Subcutaneous adipose tissue (tissue), 4 donors: ENCODE results near the gene HIPK2. TPM values are rescaled to one million over a fixed set of nuclear protein-coding genes. Genes with fewer than 3 reads are reported as not detected.

Experiments
- total RNA-seq, 4 donors: library from RNA; depleted of rRNA; stranded (reverse); fragments of >200 nt; gene quantifications; one replicate each; pipeline ENCODE4 v1.1.0, GENCODE V29; 2016
- TF ChIP-seq, protein P1 (sequence below): fragments of 450-650 bp; IDR thresholded peaks from one replicate; pipeline ENCODE4 v1.5.1; 2016; ENCODE audit warnings: low read depth, mild to moderate bottlenecking, control low read depth, antibody characterized with exemption, moderate library complexity

HIPK2 gene
- total RNA-seq, 4 donors from 2014 or later = 30.4 to 89.8 (median 60.9) TPM

DNA sequence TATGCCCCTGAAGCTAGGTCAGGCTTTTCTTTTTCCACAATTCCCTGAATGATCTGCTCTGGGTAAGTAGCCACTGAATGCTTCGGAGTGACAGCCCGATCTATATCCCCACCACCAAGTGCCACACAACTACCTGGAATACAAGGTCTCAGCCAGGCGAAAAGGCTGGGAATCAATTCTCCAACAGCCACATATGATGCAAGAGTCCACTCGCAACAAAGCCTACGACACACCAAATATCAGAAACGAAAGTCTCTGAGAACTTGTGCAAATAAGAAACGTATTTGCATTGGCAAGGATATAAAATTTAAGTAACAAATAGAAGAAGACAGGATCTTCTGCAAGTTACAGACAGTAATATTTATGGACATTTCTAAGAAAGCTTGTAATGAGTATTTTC lies 5.7 kb downstream of the HIPK2 start:
- TF ChIP-seq, protein P1, sequence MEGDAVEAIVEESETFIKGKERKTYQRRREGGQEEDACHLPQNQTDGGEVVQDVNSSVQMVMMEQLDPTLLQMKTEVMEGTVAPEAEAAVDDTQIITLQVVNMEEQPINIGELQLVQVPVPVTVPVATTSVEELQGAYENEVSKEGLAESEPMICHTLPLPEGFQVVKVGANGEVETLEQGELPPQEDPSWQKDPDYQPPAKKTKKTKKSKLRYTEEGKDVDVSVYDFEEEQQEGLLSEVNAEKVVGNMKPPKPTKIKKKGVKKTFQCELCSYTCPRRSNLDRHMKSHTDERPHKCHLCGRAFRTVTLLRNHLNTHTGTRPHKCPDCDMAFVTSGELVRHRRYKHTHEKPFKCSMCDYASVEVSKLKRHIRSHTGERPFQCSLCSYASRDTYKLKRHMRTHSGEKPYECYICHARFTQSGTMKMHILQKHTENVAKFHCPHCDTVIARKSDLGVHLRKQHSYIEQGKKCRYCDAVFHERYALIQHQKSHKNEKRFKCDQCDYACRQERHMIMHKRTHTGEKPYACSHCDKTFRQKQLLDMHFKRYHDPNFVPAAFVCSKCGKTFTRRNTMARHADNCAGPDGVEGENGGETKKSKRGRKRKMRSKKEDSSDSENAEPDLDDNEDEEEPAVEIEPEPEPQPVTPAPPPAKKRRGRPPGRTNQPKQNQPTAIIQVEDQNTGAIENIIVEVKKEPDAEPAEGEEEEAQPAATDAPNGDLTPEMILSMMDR = no peak

DNA sequence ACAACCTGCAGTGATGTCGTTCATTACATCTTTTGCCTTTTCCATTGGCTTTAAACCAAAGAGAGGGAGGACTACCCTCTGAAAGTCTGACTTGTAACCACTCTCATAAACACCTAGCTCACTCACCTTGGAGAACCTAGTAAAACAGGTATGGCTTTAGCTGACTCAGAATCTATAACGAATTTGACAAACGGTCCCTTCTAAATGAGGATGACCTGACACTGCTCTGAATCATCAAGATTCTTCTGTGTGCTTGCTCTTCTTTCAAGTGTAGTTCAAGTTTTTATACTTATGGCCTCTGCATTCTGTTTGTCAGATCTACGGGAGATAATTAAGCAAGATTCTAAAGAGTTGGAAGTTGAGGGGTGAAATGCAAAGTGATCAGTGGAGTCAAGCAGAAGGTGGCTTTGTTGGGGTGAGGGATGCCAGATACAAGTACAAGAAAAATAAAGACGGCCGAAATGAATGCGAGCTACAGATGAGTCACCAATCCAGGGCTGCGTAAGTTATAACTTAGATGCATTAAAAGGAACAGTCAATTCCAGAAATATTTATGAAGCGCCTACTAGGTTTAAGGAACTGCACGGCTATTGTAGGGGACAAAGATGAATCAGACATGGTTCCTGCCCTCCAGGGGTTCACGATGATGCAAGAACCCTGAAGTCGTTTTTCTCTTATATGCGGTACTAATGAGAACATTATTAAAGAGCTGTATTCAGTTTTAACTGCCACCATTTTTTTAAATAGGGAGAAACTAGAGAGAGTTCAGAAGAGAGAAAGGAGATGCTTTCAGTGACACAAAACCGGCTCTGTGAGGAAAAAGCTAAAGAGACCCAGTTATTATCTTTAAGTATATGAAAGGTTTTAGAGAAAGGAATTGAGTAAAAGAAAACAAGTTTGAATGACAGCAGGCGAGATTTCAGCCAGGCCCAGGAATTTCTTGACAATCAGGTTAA lies 6.5 kb downstream of the HIPK2 start:
- TF ChIP-seq, protein P1 = no peak

DNA sequence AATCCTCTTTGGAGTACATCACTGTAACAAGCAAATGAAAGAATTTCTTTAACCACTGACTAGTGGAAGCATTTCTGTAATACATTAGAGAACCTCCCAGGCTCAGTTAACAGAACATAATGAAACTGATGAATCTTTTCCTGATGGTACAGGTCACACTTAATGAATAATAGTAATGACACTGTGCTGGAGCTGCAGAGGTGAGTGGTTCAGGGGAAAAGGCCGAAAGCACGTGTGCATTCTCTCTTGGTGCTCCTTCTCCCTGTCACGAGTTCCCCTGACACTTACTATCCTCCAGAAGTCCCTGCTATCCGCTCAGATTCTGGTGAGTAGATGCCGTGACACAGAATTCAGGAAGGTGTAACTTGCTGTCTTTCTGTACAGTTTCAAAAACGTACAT lies 8.0 kb downstream of the HIPK2 start:
- TF ChIP-seq, protein P1 = no peak

DNA sequence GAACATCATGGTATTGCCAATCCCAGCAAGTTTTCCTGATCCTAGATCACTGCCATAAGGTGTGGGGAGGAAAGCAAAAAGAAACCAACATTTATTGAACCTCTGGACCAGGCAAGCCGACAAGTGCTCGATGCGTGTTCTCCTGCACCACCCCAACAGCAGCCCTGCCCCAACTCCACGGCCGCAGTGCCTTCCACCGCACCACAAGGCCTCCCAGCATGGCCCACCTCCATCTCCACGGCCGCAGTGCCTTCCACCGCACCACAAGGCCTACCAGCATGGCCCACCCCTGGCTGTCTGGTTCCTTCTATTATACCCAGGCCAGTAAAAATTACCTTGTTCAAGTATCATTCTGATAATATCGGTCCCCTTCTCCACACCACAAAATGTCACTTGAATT lies 8.7 kb downstream of the HIPK2 start:
- TF ChIP-seq, protein P1 = no peak

DNA sequence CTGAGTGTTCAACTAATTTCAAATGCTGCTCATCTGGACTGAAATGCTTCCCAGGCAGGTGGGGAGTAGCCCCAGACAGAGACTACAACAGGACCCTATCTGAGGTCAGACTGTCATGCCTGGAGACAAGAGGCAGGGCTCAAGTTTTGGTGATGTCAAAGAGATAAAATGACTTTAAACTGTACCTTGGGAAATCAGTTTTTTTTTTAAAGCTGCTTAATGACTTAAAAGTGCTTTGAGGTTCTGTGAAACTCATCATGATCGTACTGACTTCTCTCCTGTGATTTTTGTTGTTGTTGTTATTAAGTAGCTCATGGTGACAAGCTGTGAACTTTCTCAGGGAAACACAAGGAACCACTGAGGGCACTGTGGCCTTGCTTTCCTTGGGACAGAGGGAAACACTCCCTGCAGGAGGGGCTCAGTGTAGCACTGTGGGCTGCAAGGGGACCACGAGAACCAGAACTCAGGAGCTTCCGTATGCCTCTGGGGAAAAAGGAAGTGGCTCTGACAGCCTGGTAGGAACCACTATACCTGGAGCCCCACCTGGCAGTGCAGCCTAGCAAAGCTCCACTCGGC lies 9.5 kb downstream of the HIPK2 start:
- TF ChIP-seq, protein P1 = no peak

DNA sequence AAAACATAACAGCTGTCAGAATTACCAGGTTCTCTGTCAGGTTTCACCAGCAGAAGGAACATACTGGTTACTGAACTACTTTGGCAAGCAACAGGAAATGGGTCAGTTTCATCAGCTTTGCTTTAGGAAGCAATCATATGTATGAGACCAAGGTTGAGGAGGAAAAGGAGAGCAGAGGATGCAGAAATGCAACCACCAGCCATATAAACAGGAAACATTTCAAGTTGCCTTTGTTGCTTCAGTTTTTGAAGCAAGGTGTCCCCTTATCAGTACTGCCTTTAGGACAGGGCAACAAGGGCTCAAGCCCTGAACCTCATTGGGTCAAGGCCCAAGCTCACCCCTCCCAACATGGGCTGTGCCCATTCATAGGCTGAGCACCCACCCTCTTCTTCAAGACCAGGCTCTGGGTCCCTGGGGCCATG lies 10.2 kb downstream of the HIPK2 start:
- TF ChIP-seq, protein P1 = no peak

DNA sequence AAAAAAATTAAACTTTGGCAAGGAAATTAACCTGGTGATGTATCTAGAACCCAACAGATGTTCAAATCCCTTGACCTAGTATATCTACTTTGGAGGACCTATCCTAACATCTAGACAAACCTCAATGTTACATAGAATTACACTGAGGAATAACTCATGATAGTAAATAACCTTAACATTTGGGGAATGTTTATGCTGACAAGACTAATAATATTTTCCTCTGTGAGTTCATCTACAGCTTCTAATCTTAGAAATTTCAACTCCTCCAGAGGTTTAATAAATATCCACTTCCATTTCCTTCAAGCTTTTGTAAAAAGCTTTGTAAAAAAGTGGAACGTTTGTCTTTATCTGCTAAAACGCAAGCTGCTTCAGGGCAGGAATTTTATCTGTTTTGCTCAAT lies 12.7 kb downstream of the HIPK2 start:
- TF ChIP-seq, protein P1 = no peak
